ENCODE measurements around the gene EBPL.

- TF ChIP-seq, protein P1, sequence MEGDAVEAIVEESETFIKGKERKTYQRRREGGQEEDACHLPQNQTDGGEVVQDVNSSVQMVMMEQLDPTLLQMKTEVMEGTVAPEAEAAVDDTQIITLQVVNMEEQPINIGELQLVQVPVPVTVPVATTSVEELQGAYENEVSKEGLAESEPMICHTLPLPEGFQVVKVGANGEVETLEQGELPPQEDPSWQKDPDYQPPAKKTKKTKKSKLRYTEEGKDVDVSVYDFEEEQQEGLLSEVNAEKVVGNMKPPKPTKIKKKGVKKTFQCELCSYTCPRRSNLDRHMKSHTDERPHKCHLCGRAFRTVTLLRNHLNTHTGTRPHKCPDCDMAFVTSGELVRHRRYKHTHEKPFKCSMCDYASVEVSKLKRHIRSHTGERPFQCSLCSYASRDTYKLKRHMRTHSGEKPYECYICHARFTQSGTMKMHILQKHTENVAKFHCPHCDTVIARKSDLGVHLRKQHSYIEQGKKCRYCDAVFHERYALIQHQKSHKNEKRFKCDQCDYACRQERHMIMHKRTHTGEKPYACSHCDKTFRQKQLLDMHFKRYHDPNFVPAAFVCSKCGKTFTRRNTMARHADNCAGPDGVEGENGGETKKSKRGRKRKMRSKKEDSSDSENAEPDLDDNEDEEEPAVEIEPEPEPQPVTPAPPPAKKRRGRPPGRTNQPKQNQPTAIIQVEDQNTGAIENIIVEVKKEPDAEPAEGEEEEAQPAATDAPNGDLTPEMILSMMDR (conservative IDR thresholded peaks at IDR 0.05; ENCODE audit: low read depth, low read length) = no peak
- TF ChIP-seq MAFK (IDR thresholded peaks at IDR 0.05; ENCODE audit: low read depth, low read length) (no peak), ELK1 (IDR thresholded peaks at IDR 0.05; ENCODE audit: borderline replicate concordance, low read depth, low read length) (no peak), POLR2A (IDR thresholded peaks at IDR 0.05; ENCODE audit: low read depth, low read length) (no peak), MAZ (IDR thresholded peaks at IDR 0.05; ENCODE audit: borderline replicate concordance, low read depth, low read length) (no peak), CEBPB (IDR thresholded peaks at IDR 0.05; ENCODE audit: low read depth, low read length) (no peak), FOS (IDR thresholded peaks at IDR 0.05; ENCODE audit: low read depth, low read length) (no peak), NFE2L2 (IDR thresholded peaks at IDR 0.05; ENCODE audit: low read depth, low read length) (no peak), RCOR1 (IDR thresholded peaks at IDR 0.05; ENCODE audit: insufficient replicate concordance, low read length) (no peak), RAD21 (IDR thresholded peaks at IDR 0.05; ENCODE audit: low read length) (no peak), MXI1 (IDR thresholded peaks at IDR 0.05; ENCODE audit: borderline replicate concordance, low read depth, low read length) (no peak), SMC3 (IDR thresholded peaks at IDR 0.05; ENCODE audit: low read depth, low read length) (no peak)
Measured at GRCh38 chr13:49697468-49697867, 6.2 kb upstream of the EBPL start.
